ENCODE data around the gene ARMC9.

DNA sequence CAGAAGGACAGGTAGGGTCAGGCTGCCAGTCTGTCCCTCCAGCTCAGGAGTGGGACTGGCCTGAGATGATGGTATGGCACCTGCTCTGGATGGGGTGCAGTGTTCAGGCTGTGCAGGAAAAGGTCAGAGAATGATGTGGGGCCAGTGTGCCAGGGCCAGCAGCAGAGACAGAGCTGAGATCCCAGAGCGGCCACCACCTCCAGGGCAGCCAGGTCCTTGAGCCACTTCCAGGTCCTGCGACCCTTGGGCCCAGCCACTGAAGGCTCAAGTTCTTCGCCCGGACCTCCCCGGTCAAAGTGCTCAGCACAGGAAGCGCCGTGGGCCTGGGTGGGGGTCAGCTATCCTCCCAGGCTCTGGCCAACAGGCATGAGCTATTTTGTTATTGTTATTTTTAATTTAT is 12.1 kb upstream of the ARMC9 start:
- no peak for TF ChIP-seq PAX8 (CRISPR knock-in tag; IDR thresholded peaks at IDR 0.05; ENCODE audit: borderline replicate concordance)
- TF ChIP-seq ZNF75D (CRISPR knock-in tag; IDR thresholded peaks at IDR 0.05; ENCODE audit: borderline replicate concordance) = no peak
- TF ChIP-seq POLR2A (IDR thresholded peaks at IDR 0.05; ENCODE audit: insufficient read depth in 1 of 2, low read depth in 2 of 2, low read length in 2 of 2) = no peak
- TF ChIP-seq SMARCC2 (IDR thresholded peaks at IDR 0.05) = no peak
- no peak for TF ChIP-seq CTCF (CRISPR knock-in tag; IDR thresholded peaks at IDR 0.05)
- TF ChIP-seq ZNF761 (CRISPR knock-in tag; conservative IDR thresholded peaks at IDR 0.05) = no peak
- no peak for TF ChIP-seq JUN (CRISPR knock-in tag; IDR thresholded peaks at IDR 0.05)
- no peak for TF ChIP-seq ZNF670 (CRISPR knock-in tag; IDR thresholded peaks at IDR 0.05; ENCODE audit: borderline replicate concordance)

All from HepG2 (cell line).